NCI-H2029 treated with DMSO at 0.1 percent for 48 hours (cell line): ENCODE measurements around the gene CD40LG.

Experiments used
- DNase-seq: peaks from one replicate; lab custom pipeline; 2025; lab: John Stamatoyannopoulos, UW

The CD40LG gene

GRCh38 chrX:136650811-136651210 is 2.9 kb downstream of the CD40LG start:
- DNase-seq = no peak

GRCh38 chrX:136652822-136653723 is 5.1 kb downstream of the CD40LG start:
- DNase-seq = no peak

- no peak for DNase-seq
Measured at GRCh38 chrX:136656361-136656964, 8.5 kb downstream of the CD40LG start.

GRCh38 chrX:136658151-136658550 is 10.2 kb downstream of the CD40LG start:
- DNase-seq = no peak

GRCh38 chrX:136659174-136659573 is 11.2 kb downstream of the CD40LG start:
- DNase-seq = no peak

GRCh38 chrX:136660896-136661295 is 12.9 kb downstream of the CD40LG start:
- DNase-seq = no peak

GRCh38 chrX:136662104-136662503 is 14.1 kb downstream of the CD40LG start:
- DNase-seq = no peak

GRCh38 chrX:136662976-136663375 is 15.0 kb downstream of the CD40LG start:
- no peak for DNase-seq

GRCh38 chrX:136665258-136665900 is 17.4 kb downstream of the CD40LG start:
- no peak for DNase-seq

- DNase-seq = no peak
Measured at GRCh38 chrX:136666088-136666487, 18.1 kb downstream of the CD40LG start.

GRCh38 chrX:136667446-136668168 is 19.6 kb downstream of the CD40LG start:
- DNase-seq = no peak

- no peak for DNase-seq
Measured at GRCh38 chrX:136671006-136671610, 23.1 kb downstream of the CD40LG start.

GRCh38 chrX:136674270-136674985 is 26.5 kb downstream of the CD40LG start:
- no peak for DNase-seq

GRCh38 chrX:136679531-136679930 is 31.6 kb downstream of the CD40LG start:
- DNase-seq = no peak

GRCh38 chrX:136684120-136684519 is 36.2 kb downstream of the CD40LG start:
- DNase-seq = no peak

- DNase-seq = no peak
Measured at GRCh38 chrX:136687457-136687856, 39.5 kb downstream of the CD40LG start.

- no peak for DNase-seq
Measured at GRCh38 chrX:136689436-136689835, 41.5 kb downstream of the CD40LG start.

- no peak for DNase-seq
Measured at GRCh38 chrX:136691028-136691809, 43.3 kb downstream of the CD40LG start.

- DNase-seq = no peak
Measured at GRCh38 chrX:136692271-136692670, 44.3 kb downstream of the CD40LG start.

GRCh38 chrX:136694431-136695087 is 46.6 kb downstream of the CD40LG start:
- peak; percentile 2 for DNase-seq
